IMR-90 (cell line): ENCODE data around the gene CACNB3. TPM values are rescaled to one million over a fixed set of nuclear protein-coding genes. Genes with fewer than 3 reads are reported as not detected.
A peak's percentile ranks its signal among the peaks of the same experiment; 100 is the strongest.

ENCODE experiments used
- ATAC-seq: fragments of 200-7000 bp; cut with Tn5 transposase; 2 replicates; pipeline ENCODE4 v1.9.1; 2020; ENCODE audit warnings: low read depth, mild to moderate bottlenecking, moderate library complexity
- BruUV-seq: library from RNA; stranded (reverse); fragments of 400-500 nt; replicated peaks from 2 replicates; lab custom pipeline; 2021; lab: Mats Ljungman, UMichigan
- CTCF ChIA-PET: fragments of 300-600 bp; formaldehyde crosslinking; extraction: SDS; loops from one replicate; lab custom pipeline; 2021; ENCODE audit warnings: antibody characterized with exemption; lab: Yijun Ruan, JAX
- POLR2A ChIA-PET: fragments of 300-600 bp; sonication (Branson Sonifier 250); formaldehyde crosslinking; loops from one replicate; lab custom pipeline; 2022; ENCODE audit warnings: antibody characterized with exemption; ENCODE audit not compliant: unreplicated experiment; lab: Charles Lee
- DNase-seq: peaks from one replicate; pipeline ENCODE4 v3.0.0; 2013
- H2AFZ ChIP-seq: replicated peaks from 2 replicates; pipeline ENCODE3; 2013; ENCODE audit warnings: low read length, mild to moderate bottlenecking; ENCODE audit not compliant: poor library complexity
- H2AK5ac ChIP-seq: 2 replicates; pipeline ENCODE4 v1.6.1; 2013; ENCODE audit warnings: low read depth, low read length, inconsistent platforms
- H2AK9ac ChIP-seq: replicated peaks from 2 replicates; pipeline ENCODE3; 2013; ENCODE audit warnings: mild to moderate bottlenecking, low read depth, low read length, moderate library complexity; ENCODE audit not compliant: poor library complexity
- H2BK120ac ChIP-seq: 2 replicates; pipeline ENCODE4 v1.6.1; 2013; ENCODE audit warnings: low read depth, low read length, inconsistent platforms
- H2BK15ac ChIP-seq: 3 replicates; pipeline ENCODE4 v1.6.1; 2013; ENCODE audit warnings: low read depth, low read length, inconsistent platforms
- H2BK20ac ChIP-seq: 2 replicates; pipeline ENCODE4 v1.6.1; 2013; ENCODE audit warnings: low read depth, mild to moderate bottlenecking, inconsistent platforms, low read length, moderate library complexity
- H2BK5ac ChIP-seq: 2 replicates; pipeline ENCODE4 v1.6.1; 2013; ENCODE audit warnings: mild to moderate bottlenecking, low read depth, low read length, inconsistent platforms; ENCODE audit not compliant: poor library complexity, severe bottlenecking
- H3K14ac ChIP-seq: replicated peaks from 2 replicates; pipeline ENCODE4 v1.6.1; 2013; ENCODE audit warnings: low read depth, low read length, inconsistent platforms
- H3K18ac ChIP-seq: 2 replicates; pipeline ENCODE4 v1.6.1; 2013; ENCODE audit warnings: low read depth, low read length, control low read depth
- H3K23ac ChIP-seq: 2 replicates; pipeline ENCODE4 v1.6.1; 2013; ENCODE audit warnings: low read depth, low read length, inconsistent platforms
- H3K27ac ChIP-seq: 2 replicates; pipeline ENCODE4 v1.5.1; 2013; ENCODE audit warnings: mild to moderate bottlenecking, control low read depth, low read length; ENCODE audit not compliant: insufficient read depth
- H3K27me3 ChIP-seq: 2 replicates; pipeline ENCODE4 v1.6.1; 2013; ENCODE audit warnings: low read length; ENCODE audit not compliant: control insufficient read depth, insufficient read depth
- H3K36me3 ChIP-seq: 2 replicates; pipeline ENCODE4 v1.6.1; 2013; ENCODE audit warnings: low read length, mixed read lengths; ENCODE audit not compliant: control insufficient read depth, insufficient read depth
- H3K4ac ChIP-seq: 2 replicates; pipeline ENCODE4 v1.6.1; 2013; ENCODE audit warnings: low read depth, low read length, inconsistent platforms
- H3K4me1 ChIP-seq: 2 replicates; pipeline ENCODE4 v1.6.1; 2013; ENCODE audit warnings: low read length, mixed read lengths; ENCODE audit not compliant: control insufficient read depth, insufficient read depth
- H3K4me2 ChIP-seq: 2 replicates; pipeline ENCODE4 v1.6.1; 2013; ENCODE audit warnings: low read depth, mild to moderate bottlenecking, control low read depth, low read length, moderate library complexity
- H3K4me3 ChIP-seq: 2 replicates; pipeline ENCODE4 v1.5.1; 2013; ENCODE audit warnings: low read depth, mild to moderate bottlenecking, control low read depth, low read length, moderate library complexity; ENCODE audit not compliant: insufficient read depth
- H3K56ac ChIP-seq: 2 replicates; pipeline ENCODE4 v1.6.1; 2013; ENCODE audit warnings: low read length, inconsistent platforms; ENCODE audit not compliant: insufficient read depth; ENCODE audit errors: extremely low read depth
- H3K79me1 ChIP-seq, 2 experiments: 2 replicates each; pipeline ENCODE4 v1.6.1; 2013; ENCODE audit warnings: low read length in 2 of 2, inconsistent platforms in 1 of 2, low read depth in 1 of 2
- H3K9ac ChIP-seq: 2 replicates; pipeline ENCODE4 v1.6.1; 2013; ENCODE audit warnings: low read depth, low read length, control low read depth
- H3K9me1 ChIP-seq: 2 replicates; pipeline ENCODE4 v1.6.1; 2013; ENCODE audit warnings: low read length, inconsistent platforms; ENCODE audit not compliant: insufficient read depth
- H3K9me3 ChIP-seq: 2 replicates; pipeline ENCODE4 v1.6.1; 2013; ENCODE audit warnings: low read length; ENCODE audit not compliant: control insufficient read depth, insufficient read depth
- H4K20me1 ChIP-seq: 2 replicates; pipeline ENCODE4 v1.6.1; 2013; ENCODE audit warnings: low read length, inconsistent platforms; ENCODE audit not compliant: insufficient read depth
- H4K5ac ChIP-seq: 2 replicates; pipeline ENCODE4 v1.6.1; 2013; ENCODE audit warnings: mild to moderate bottlenecking, low read depth, low read length, control low read depth
- H4K8ac ChIP-seq, 2 experiments: 2 replicates each; pipeline ENCODE4 v1.6.1; 2013; ENCODE audit warnings: low read depth in 2 of 2, low read length in 2 of 2, control low read depth in 1 of 2, inconsistent platforms in 1 of 2
- H4K91ac ChIP-seq: 2 replicates; pipeline ENCODE4 v1.6.1; 2013; ENCODE audit warnings: low read depth, low read length, inconsistent platforms; ENCODE audit not compliant: insufficient read depth
- BHLHE40 ChIP-seq: fragments of 150-350 bp; IDR thresholded peaks from 2 replicates; pipeline ENCODE4 v1.6.1; 2016; ENCODE audit warnings: mild to moderate bottlenecking, low read depth, low read length
- CEBPB ChIP-seq: IDR thresholded peaks from 2 replicates; pipeline ENCODE4 v1.6.1; 2012; ENCODE audit warnings: low read depth, low read length, improper control_type of control experiment
- CHD1 ChIP-seq: IDR thresholded peaks from 2 replicates; pipeline ENCODE4 v1.6.1; 2012; ENCODE audit warnings: low read depth, low read length, improper control_type of control experiment
- FOS ChIP-seq: fragments of 150-350 bp; IDR thresholded peaks from 2 replicates; pipeline ENCODE4 v1.6.1; 2016; ENCODE audit warnings: low read depth, low read length
- MAZ ChIP-seq: IDR thresholded peaks from 2 replicates; pipeline ENCODE4 v1.6.1; 2012; ENCODE audit warnings: low read depth, mild to moderate bottlenecking, low read length, improper control_type of control experiment, moderate library complexity, borderline replicate concordance
- NFE2L2 ChIP-seq: fragments of 150-350 bp; IDR thresholded peaks from 2 replicates; pipeline ENCODE4 v1.6.1; 2016; ENCODE audit warnings: low read depth, mild to moderate bottlenecking, low read length
- RAD21 ChIP-seq: IDR thresholded peaks from 2 replicates; pipeline ENCODE4 v1.6.1; 2012; ENCODE audit warnings: low read length, improper control_type of control experiment
- RCOR1 ChIP-seq: IDR thresholded peaks from 2 replicates; pipeline ENCODE4 v1.6.1; 2012; ENCODE audit warnings: mild to moderate bottlenecking, low read length, improper control_type of control experiment; ENCODE audit not compliant: insufficient replicate concordance
- RFX5 ChIP-seq: IDR thresholded peaks from 2 replicates; pipeline ENCODE4 v1.8.0; 2012; ENCODE audit warnings: low read depth, mild to moderate bottlenecking, low read length, moderate library complexity
- SMC3 ChIP-seq: fragments of 150-350 bp; IDR thresholded peaks from 2 replicates; pipeline ENCODE4 v1.6.1; 2016; ENCODE audit warnings: low read depth, mild to moderate bottlenecking, antibody characterized with exemption, low read length, moderate library complexity
- WGBS, 2 experiments: methylation state at CpG; one replicate each; pipeline versions ENCODE4 v1.1.5 to v1.1.7; 2013; ENCODE audit warnings: missing lambda C conversion rate in 2 of 2; ENCODE audit not compliant: insufficient read length in 1 of 2; ENCODE audit errors: extremely low coverage in 2 of 2; 5-methylcytosine and 5-hydroxymethylcytosine counted together
- dilution Hi-C: fragments of 300-500 bp; cut with HindIII; formaldehyde crosslinking; loops from one replicate; pipeline ENCODE4 v1.14.3; 2018; ENCODE audit warnings: low sequenced_read_pairs; ENCODE audit not compliant: unreplicated experiment
- in situ Hi-C: fragments of 300-500 bp; cut with MboI; formaldehyde crosslinking; loops from 3 replicates; pipeline ENCODE4 v1.14.3; 2019; ENCODE audit warnings: low sequenced_read_pairs, inconsistent platforms, mixed read lengths
- intact Hi-C: fragments of 100-400 bp; cut with micrococcal nuclease; formaldehyde crosslinking; loops from 2 replicates; pipeline ENCODE4 v1.10.0; 2022
- polyA plus RNA-seq, 3 experiments: library from polyadenylated mRNA; depleted of rRNA; stranded (reverse); fragments of >200 nt; gene quantifications; 2 replicates each; pipeline ENCODE4 v1.2.3, GENCODE V29; 2012; ENCODE audit warnings: low replicate concordance in 1 of 3
- total RNA-seq: library from RNA; depleted of rRNA; stranded (reverse); fragments of >200 nt; gene quantifications from 2 replicates; pipeline ENCODE4 v1.2.3, GENCODE V29; 2012
- TF ChIP-seq, protein P1 (sequence below): conservative IDR thresholded peaks from 2 replicates; pipeline ENCODE4 v1.5.1; 2012; ENCODE audit warnings: mild to moderate bottlenecking, low read depth, low read length, improper control_type of control experiment
- TF ChIP-seq, protein P2 (sequence below): fragments of 150-350 bp; IDR thresholded peaks from 2 replicates; pipeline ENCODE4 v1.6.1; 2016; ENCODE audit warnings: low read depth, mild to moderate bottlenecking, low read length, moderate library complexity, borderline replicate concordance

The CACNB3 gene
- total and polyA plus RNA-seq, 2 of the 4 experiments (the other 2 are of a cell fraction): 18.1 to 45.1 TPM

DNA sequence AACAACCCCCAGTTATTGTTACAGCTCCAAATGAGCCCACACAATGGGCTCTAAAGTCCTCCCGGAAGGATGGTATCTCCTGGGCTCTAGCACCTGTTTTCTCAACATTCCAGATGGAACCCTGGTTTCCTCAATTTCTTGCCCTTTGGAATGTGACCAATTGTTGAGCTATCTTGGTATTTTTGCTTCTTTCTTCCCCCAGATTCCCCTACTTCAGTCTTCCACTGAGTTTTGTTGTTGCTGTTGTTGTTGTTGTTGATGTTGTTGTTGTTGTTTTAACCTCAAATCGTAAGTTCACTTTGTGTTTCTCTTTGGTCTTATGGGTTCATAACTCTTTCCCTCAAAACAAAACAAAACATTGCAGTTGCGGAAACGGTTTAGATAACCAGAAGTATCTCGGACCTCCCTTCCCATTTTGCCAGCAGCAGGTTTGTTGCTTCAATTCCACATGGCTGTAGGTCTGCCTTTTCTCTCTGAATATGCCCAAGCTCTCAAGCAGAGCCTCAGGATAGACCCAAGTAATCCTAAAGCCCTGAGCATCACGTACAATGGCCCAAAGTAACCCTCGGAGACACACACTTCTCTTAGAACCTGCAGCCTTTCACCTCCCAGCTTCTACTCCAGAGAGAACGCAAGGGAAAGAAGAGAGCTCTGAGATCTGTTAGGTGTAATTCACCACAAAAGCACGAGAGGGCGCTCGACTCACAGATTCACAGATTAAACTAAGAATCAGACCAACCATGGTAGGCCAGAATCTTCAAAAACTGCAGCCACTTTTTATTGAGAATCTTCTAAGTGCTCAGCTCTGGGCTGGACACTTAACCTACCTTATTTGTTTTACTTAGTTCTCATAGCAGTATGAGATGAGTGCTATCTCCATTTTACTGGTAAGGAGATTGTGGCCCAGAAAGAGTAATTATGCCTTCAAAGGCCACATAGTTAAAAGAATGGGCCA, 34.7 kb downstream of the CACNB3 start:
- H3K9me3 ChIP-seq: no peaks in the 10 kb centered on the region
- DNase-seq (peak; percentile 89), ATAC-seq (peak; percentile 55)
- 0 out of 2 replicates have a peak overlapping the region, but pooled peaks have one; percentile 17 for H2BK120ac ChIP-seq
- intact Hi-C loops: loop anchor here (1.0 kb wide), 3 partner anchors 37 to 142 kb away; no protein-coding TSS in a partner anchor
- no peaks in the 10 kb centered on the region; the same call in none of the 2 replicates for H4K20me1 ChIP-seq
- peak overlapping the region; percentile 73 for H3K4me2 ChIP-seq
- no peak overlapping the region; the same call in 1 of the 2 replicates for H2BK20ac ChIP-seq
- H3K27me3 ChIP-seq: peaks cover 11% of the 10 kb centered on the region; the same call in 1 of the 2 replicates
- ChIA-PET POLR2A (no interaction called here), CTCF (interaction anchor here (0.5 to 3.3 kb wide), 18 partner anchors 12 to 144 kb away, joined by 3 to 63 read pairs (median 4); partner anchors contain the start of gene RND1)
- peak overlapping the region; percentile 32 for H4K5ac ChIP-seq
- H3K9me1 ChIP-seq: no peaks in the 10 kb centered on the region; the same call in 1 of the 2 replicates
- BruUV-seq: no TSS peak
- peak overlapping the region; percentile 78 to 90 for H4K8ac ChIP-seq
- 0% methylated on average over 4 of the region's 11 CpGs; no CpG with 5 or more reads in 1 of the 2 experiments for WGBS, 2 experiments
- in situ Hi-C loops: loop anchor here (5.0 kb wide), 2 partner anchors 34 to 84 kb away; no protein-coding TSS in a partner anchor
- peak overlapping the region; percentile 12; the same call in 1 of the 2 replicates for H3K9ac ChIP-seq
- peak overlapping the region; percentile 93 for H2AFZ ChIP-seq
- H2BK15ac ChIP-seq: no peak overlapping the region
- no peak overlapping the region for H2AK5ac ChIP-seq
- peak overlapping the region; percentile 41; the same call in 1 of the 2 replicates for H3K4me3 ChIP-seq
- no peak overlapping the region for H3K18ac ChIP-seq
- 0 out of 2 replicates have a peak overlapping the region, but pooled peaks have one; percentile 7 for H4K91ac ChIP-seq
- H3K4me1 ChIP-seq: peaks cover 6% of the 10 kb centered on the region
- peaks cover 7 to 39% of the 10 kb centered on the region in 2 experiments for H3K79me1 ChIP-seq
- 0 out of 2 replicates have a peak overlapping the region, but pooled peaks have one; percentile 46 for H3K23ac ChIP-seq
- no peak overlapping the region; the same call in 1 of the 2 replicates for H3K27ac ChIP-seq
- dilution Hi-C loops: no loop called here
- peaks cover 1% of the 10 kb centered on the region for H3K36me3 ChIP-seq
- peak overlapping the region; percentile 44 for H3K4ac ChIP-seq
- peak overlapping the region; percentile 12 for H2BK5ac ChIP-seq
- H2AK9ac ChIP-seq: peak overlapping the region; percentile 35
- peak overlapping the region; percentile 24; the same call in 1 of the 2 replicates for H3K14ac ChIP-seq
- H3K56ac ChIP-seq: no peak overlapping the region; the same call in 1 of the 2 replicates
- TF ChIP-seq CEBPB (no peak), CHD1 (no peak), RAD21 (peak; percentile 94), MAZ (no peak), NFE2L2 (no peak), FOS (no peak), BHLHE40 (no peak), SMC3 (peak; percentile 97), RCOR1 (peak; percentile 3), RFX5 (no peak)
- TF ChIP-seq, protein P1, sequence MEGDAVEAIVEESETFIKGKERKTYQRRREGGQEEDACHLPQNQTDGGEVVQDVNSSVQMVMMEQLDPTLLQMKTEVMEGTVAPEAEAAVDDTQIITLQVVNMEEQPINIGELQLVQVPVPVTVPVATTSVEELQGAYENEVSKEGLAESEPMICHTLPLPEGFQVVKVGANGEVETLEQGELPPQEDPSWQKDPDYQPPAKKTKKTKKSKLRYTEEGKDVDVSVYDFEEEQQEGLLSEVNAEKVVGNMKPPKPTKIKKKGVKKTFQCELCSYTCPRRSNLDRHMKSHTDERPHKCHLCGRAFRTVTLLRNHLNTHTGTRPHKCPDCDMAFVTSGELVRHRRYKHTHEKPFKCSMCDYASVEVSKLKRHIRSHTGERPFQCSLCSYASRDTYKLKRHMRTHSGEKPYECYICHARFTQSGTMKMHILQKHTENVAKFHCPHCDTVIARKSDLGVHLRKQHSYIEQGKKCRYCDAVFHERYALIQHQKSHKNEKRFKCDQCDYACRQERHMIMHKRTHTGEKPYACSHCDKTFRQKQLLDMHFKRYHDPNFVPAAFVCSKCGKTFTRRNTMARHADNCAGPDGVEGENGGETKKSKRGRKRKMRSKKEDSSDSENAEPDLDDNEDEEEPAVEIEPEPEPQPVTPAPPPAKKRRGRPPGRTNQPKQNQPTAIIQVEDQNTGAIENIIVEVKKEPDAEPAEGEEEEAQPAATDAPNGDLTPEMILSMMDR: peak; percentile 94
- TF ChIP-seq, protein P2, sequence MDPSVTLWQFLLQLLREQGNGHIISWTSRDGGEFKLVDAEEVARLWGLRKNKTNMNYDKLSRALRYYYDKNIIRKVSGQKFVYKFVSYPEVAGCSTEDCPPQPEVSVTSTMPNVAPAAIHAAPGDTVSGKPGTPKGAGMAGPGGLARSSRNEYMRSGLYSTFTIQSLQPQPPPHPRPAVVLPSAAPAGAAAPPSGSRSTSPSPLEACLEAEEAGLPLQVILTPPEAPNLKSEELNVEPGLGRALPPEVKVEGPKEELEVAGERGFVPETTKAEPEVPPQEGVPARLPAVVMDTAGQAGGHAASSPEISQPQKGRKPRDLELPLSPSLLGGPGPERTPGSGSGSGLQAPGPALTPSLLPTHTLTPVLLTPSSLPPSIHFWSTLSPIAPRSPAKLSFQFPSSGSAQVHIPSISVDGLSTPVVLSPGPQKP: no peak
